GM21423 (cell line): ENCODE results near the gene C1orf198.

Experiments used
- ATAC-seq: cut with Tn5 transposase; IDR thresholded peaks from one replicate; pipeline ENCODE4 v1.9.1; 2021; ENCODE audit warnings: mild to moderate bottlenecking, moderate library complexity; ENCODE audit not compliant: unreplicated experiment

Gene C1orf198

GRCh38 chr1:230894032-230894431 is 25.7 kb upstream of the C1orf198 start:
- ATAC-seq, result no peak

- ATAC-seq, result peak; percentile 49
Measured at GRCh38 chr1:230892018-230892491, 23.7 kb upstream of the C1orf198 start.

GRCh38 chr1:230891413-230891812 is 23.1 kb upstream of the C1orf198 start:
- no peak for ATAC-seq

DNA sequence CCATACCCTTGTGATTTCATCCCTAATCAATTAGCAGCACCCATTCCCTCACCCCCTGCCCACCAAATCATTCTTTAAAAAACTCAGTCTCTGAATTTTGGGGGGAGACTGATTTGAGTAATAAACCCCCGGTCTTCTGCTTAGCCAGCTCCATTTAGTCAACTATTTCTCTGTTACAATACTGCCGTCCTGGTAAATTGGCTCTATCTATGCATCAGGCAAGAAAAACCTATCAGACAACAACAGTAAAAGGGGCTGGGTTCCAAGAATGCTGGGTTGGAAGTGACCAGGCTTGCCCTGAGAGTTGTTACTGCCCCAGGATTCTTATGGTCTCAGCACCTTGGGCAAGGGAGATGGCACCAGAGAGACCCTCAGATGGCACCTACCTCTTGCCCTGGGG is 16.3 kb upstream of the C1orf198 start:
- no peak for ATAC-seq

DNA sequence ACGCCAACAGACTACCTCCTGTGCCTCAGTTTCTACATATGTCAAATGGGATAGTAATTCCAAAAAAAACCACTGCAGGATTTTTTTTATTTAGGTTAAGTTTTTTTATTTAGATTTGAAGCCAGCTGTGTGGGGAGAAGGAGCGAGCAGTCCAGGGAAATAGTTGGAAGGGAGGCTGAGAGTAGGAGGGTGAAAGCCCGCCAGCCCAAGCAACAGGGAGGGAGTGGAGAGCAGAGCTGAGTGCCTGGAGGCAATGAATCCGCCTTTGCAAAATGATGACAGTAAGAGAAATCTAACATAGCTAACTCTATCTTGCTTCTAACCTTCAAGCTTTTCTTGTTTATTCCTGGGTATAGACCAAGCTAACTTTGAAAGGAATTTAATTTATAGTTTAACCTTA is 15.6 kb upstream of the C1orf198 start:
- ATAC-seq, result no peak

DNA sequence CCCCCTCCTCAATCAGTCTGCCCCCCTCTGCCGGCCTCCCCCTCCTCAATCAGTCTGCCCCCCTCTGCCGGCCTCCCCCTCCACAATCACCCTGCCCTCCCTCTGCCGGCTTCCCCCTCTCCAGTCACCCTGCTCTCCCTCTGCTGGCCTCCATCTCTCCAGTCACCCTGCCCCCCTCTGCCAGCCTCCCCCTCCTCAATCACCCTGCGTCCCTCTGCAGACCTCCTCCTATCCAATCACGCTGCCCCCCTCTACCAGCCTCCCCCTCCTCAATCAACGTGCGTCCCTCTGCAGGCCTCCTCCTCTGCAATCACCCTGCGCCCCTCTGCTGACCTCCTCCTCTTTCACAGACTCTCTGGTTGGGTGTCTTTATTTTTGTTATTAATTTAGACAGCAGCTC is 11.5 kb upstream of the C1orf198 start:
- no peak for ATAC-seq

DNA sequence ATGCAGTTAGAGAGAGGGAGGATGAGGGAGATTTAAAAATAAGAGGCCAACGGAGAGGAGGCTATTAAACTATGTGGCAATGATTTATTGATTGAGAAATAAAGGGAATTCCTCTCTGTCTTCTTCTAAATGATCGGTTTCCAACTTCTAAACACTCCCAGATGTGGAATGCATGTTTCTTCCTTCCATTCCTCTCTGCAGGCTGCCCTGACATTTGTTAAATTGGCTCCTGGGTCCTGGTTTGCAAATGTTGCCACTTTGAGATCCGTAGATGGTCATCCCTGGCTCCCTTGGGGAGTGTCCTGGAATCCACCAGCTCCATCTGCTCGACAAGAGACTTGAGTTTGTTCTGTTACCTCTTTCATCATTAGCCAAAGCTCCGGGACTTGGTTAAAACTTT is 10.3 kb upstream of the C1orf198 start:
- ATAC-seq, result no peak

- ATAC-seq, result no peak
Measured at GRCh38 chr1:230877924-230878590, 9.7 kb upstream of the C1orf198 start.

GRCh38 chr1:230877146-230877923 is 9.0 kb upstream of the C1orf198 start:
- ATAC-seq, result no peak

DNA sequence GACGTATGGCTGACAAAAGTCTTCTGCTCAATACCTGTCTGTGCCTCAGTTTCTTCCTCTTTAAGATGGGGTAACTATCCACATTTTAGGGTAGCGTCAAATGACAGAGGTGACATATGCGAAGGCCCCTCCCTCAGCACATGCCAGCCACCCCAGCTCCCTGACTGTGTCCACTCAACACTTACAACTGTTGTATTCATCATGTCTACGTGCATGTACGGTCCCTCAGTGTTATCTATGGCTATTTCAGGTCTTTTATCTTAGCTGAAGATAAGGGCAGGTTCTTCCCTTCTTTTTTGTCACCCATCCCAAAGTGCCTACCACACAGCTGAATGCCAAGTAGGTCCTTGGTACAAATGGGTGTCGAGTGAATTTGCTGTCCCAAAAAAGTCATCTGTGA is 8.3 kb upstream of the C1orf198 start:
- ATAC-seq, result no peak

GRCh38 chr1:230875370-230875769 is 7.0 kb upstream of the C1orf198 start:
- no peak for ATAC-seq

- ATAC-seq, result no peak
Measured at GRCh38 chr1:230870916-230871315, 2.6 kb upstream of the C1orf198 start.

DNA sequence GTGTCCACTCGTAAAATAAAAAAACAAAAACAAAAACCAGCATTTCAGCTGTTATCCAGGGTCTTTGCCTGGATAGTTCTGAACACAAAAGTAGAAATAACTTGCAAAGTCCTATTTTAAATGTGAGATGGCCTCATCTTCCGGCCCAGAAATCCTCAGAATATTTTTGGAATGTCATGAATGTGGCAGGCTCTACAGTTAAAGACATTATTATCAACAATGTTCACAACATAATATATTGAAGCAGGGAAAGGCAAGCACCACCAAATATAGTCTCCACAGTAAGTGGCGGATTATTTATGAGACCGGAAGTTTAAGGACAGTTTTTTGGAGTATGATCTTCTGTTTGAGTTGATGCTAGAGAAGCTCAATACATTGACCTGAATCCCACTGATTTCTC is 1.2 kb upstream of the C1orf198 start:
- ATAC-seq, result no peak

DNA sequence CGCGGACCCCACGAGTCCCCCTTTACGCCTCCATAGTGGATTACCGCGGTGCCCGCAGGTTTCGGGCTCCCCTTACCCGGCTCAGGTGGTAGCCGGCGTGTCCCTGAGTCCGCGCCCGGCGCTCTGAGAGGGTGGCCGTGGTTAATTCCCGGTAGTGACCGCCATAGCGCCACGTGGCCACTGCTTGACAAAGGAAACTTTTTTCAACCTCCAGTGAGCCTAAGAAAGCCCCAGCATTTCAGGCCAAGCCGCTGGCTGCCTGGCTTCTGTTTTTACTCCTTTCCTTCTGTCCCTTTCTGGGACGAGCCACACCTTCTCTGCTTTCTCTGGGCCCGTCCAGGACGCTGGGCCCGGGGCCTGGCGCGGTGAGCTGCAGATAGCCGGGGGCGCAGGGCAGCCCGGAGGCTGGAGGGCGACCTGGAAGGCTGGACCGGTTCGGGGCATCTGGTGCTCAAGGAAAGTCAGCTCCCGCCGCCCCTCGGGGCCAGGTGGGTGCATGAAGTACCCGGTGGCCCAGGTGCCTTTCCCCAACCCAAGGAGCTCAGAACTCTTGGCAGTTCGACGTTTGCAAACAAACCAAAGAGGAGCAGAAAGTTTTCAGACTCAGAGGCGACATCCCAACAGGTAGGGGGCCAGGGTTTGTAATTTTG is 540 bp upstream of the C1orf198 start:
- peak; percentile 31 for ATAC-seq

GRCh38 chr1:230867101-230867902 is 1.0 kb downstream of the C1orf198 start:
- no peak for ATAC-seq

DNA sequence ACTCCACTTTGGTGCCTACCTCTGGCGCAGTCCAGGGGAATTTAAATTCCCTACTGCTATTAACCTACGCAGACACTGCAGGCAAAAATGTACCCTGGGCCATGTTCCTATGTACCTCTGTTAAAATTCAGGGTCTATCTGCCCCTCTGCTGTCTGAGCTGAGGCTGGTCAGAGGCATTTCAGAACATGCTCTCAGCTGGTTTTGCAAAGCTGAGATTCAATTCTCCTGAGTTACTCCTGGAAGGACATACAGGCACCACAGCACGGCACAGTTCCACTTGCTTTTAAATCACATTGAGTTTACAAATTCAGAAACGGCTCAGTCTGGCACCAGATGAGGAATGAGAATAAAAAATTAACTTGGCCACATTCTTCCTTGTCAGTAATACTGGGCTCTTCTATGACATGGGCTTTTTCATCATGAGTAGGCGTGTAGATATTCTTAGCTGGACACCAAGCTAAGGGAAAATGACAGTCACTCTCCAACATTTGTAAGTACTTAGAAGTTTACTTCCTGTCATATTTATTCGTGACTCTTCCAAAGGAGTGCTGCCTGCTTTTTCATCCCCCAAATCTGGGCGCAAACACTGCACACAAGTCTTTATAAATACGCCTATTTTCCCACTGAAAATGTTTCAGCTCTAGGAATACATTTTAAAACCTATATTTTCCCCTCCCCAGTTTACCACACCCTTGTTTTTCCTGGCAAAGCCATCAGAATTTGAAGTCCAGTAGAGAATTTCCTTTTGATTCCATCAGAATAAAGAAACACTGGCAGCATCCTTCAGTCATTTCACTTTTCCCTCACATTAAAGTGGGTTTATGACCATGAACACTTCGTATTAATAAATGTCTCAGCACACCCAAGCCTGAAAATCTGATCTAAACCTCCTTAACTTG is 1.9 kb downstream of the C1orf198 start:
- ATAC-seq, result no peak

GRCh38 chr1:230865062-230865817 is 3.1 kb downstream of the C1orf198 start:
- ATAC-seq, result no peak

DNA sequence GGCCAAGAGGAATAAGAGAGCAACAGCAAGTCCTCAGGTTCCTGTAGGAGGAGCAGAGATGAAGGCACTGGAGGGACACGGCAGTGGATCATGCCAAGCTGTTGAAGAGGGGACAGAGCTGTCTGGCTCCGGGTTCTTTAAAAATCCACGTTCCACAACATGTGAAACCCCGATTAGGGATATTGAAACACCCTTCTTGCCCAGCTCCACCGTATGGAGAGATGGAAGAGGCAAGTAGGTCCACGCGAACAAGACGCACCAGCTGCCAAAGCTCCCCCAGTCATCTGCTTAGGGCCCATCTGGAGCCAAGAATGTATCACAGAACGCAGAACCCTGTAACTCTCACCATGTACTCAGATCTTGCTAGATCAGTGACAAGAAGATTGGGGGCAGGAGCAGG is 3.9 kb downstream of the C1orf198 start:
- no peak for ATAC-seq

GRCh38 chr1:230863449-230863848 is 4.9 kb downstream of the C1orf198 start:
- no peak for ATAC-seq
